OCI-LY7 (cell line): ENCODE results near the gene INTS1.

Experiments
- EZH2phosphoT487 ChIP-seq: fragments of 200-600 bp; sonication (generic); IDR thresholded peaks from 2 replicates; pipeline ENCODE4 v1.6.1; 2018; ENCODE audit warnings: low read depth, borderline replicate concordance, mild to moderate bottlenecking, mixed run types, antibody characterized with exemption, low read length, moderate library complexity, mixed read lengths
- TF ChIP-seq, protein P1 (sequence below): fragments of 200-600 bp; sonication (generic); conservative IDR thresholded peaks from 2 replicates; pipeline ENCODE4 v1.5.1; 2014; ENCODE audit warnings: mild to moderate bottlenecking, antibody characterized with exemption, low read length, moderate library complexity, mixed read lengths

DNA sequence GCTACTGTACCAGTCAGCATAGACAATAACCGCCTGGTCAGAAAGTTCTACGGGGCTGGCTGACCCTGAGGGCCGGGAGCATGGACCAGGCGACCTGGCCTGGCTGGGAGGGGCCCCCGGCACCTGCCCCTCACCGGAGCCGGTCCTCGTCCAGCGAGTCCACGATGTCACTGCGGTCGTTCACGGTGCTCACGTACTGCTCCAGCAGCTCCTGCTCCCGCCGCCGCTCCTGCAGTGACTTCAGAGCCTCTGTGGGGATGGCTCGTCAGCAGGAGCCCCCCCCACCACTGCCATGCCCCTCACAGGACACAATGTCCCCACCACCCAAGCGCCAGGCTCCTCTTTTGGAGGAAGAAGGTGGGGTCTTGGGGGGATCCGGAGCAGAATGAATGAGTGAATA, 67.6 kb downstream of the INTS1 start:
- TF ChIP-seq, protein P1, sequence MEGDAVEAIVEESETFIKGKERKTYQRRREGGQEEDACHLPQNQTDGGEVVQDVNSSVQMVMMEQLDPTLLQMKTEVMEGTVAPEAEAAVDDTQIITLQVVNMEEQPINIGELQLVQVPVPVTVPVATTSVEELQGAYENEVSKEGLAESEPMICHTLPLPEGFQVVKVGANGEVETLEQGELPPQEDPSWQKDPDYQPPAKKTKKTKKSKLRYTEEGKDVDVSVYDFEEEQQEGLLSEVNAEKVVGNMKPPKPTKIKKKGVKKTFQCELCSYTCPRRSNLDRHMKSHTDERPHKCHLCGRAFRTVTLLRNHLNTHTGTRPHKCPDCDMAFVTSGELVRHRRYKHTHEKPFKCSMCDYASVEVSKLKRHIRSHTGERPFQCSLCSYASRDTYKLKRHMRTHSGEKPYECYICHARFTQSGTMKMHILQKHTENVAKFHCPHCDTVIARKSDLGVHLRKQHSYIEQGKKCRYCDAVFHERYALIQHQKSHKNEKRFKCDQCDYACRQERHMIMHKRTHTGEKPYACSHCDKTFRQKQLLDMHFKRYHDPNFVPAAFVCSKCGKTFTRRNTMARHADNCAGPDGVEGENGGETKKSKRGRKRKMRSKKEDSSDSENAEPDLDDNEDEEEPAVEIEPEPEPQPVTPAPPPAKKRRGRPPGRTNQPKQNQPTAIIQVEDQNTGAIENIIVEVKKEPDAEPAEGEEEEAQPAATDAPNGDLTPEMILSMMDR: no peak
- no peak for TF ChIP-seq EZH2phosphoT487
